Measurements from ENCODE around the gene DOCK4. TPM values are rescaled to one million over a fixed set of nuclear protein-coding genes. Genes with fewer than 3 reads are reported as not detected.
A peak's percentile ranks its signal among the peaks of the same experiment; 100 is the strongest.

Gene DOCK4
- total and polyA plus RNA-seq, 4 donors = 40.3 to 95.0 (median 56.4) TPM

DNA sequence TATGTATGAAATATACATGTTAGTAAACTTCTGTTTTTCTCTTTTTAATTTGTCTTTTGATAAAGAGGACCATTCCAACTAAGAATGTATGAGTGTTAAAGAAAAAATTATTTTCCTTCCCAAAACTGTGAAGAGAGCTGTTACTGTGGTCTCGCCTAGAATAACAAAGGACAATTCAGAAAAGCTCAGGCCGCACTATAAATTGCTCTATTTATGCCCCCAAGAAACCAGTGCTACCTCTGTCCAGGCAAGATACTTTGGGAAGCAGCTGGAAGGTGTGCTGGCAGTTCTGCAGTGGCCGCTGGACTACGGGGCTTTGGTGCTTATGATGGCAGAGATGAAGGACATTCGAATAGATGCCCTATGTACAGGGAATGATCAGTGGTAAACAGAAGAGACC lies 252.1 kb downstream of the DOCK4 start:
- Histone ChIP-seq H3K36me3 (ENCODE audit: control insufficient read depth, insufficient read depth, low read length) (no peaks in the 10 kb centered on the region), H3K27me3 (ENCODE audit: control insufficient read depth, insufficient read depth, low read length) (no peaks in the 10 kb centered on the region), H3K4me3 (ENCODE audit: low read depth, low read length) (no peak overlapping the region), H3K27ac (ENCODE audit: low read depth, low read length) (no peak overlapping the region), H3K4me1 (ENCODE audit: control insufficient read depth, insufficient read depth, low read length) (peaks cover 4% of the 10 kb centered on the region), H3K9me3 (ENCODE audit: control insufficient read depth, insufficient read depth, low read length) (no peaks in the 10 kb centered on the region)
- WGBS (ENCODE audit: insufficient coverage) = 100% methylated on average over 1 of the region's 5 CpGs
- DNase-seq (ENCODE audit: low read depth in 4 of 6, low spot score in 6 of 6) = no peak

DNA sequence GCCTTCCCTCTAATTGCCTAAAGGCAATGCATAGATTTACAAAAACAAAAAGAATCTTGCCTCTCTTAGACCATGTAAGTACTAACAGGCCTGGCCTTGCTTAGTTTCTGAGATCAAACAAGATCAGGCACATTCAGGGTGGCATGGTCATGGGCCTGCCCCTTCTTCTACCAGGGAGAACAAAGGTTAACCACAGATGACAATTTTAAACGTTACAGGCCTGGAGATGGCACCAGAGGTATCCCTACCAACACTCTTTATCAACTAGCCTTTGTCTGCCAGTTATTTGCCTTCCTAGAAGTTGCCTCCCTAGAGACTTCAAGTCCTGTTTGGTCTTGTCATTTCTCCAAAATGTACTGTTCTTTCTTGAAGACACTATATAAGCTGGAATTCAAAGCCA lies 252.6 kb downstream of the DOCK4 start:
- WGBS (ENCODE audit: insufficient coverage) = 0% methylated on average over 1 of the region's 1 CpG
- H3K9me3 ChIP-seq (ENCODE audit: control insufficient read depth, insufficient read depth, low read length) = no peaks in the 10 kb centered on the region
- H3K27me3 ChIP-seq (ENCODE audit: control insufficient read depth, insufficient read depth, low read length) = no peaks in the 10 kb centered on the region
- peak in 3 of 6 donors; percentile 12 to 30 (median 30) for DNase-seq (ENCODE audit: low read depth in 4 of 6, low spot score in 6 of 6)
- peaks cover 4% of the 10 kb centered on the region for H3K4me1 ChIP-seq (ENCODE audit: control insufficient read depth, insufficient read depth, low read length)
- no peak overlapping the region for H3K27ac ChIP-seq (ENCODE audit: low read depth, low read length)
- H3K36me3 ChIP-seq (ENCODE audit: control insufficient read depth, insufficient read depth, low read length) = no peaks in the 10 kb centered on the region
- no peak overlapping the region for H3K4me3 ChIP-seq (ENCODE audit: low read depth, low read length)

DNA sequence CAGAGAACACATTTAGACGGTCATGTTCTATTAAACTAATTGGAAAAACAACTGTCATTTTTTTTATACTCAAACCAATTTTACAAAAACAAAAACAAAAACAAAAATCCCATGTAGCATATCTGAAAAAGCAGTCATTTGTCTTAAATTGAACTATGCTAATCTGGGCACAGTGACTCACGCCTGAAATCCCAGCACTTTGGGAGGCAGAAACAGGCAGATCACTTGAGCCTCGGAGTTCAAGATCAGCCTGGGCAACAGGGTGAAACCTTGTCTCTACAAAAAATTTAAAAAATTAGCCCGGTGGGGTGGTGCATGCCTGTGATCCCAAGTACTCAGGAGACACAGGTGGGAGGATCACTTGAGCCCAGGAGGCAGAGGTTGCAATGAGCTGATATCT lies 253.4 kb downstream of the DOCK4 start:
- no peak for DNase-seq (ENCODE audit: low read depth in 4 of 6, low spot score in 6 of 6)
- H3K27me3 ChIP-seq (ENCODE audit: control insufficient read depth, insufficient read depth, low read length) = no peaks in the 10 kb centered on the region
- no peaks in the 10 kb centered on the region for H3K9me3 ChIP-seq (ENCODE audit: control insufficient read depth, insufficient read depth, low read length)
- no peak overlapping the region for H3K27ac ChIP-seq (ENCODE audit: low read depth, low read length)
- peaks cover 4% of the 10 kb centered on the region for H3K4me1 ChIP-seq (ENCODE audit: control insufficient read depth, insufficient read depth, low read length)
- no peaks in the 10 kb centered on the region for H3K36me3 ChIP-seq (ENCODE audit: control insufficient read depth, insufficient read depth, low read length)
- WGBS (ENCODE audit: insufficient coverage) = 92% methylated on average over 2 of the region's 4 CpGs
- no peak overlapping the region for H3K4me3 ChIP-seq (ENCODE audit: low read depth, low read length)

DNA sequence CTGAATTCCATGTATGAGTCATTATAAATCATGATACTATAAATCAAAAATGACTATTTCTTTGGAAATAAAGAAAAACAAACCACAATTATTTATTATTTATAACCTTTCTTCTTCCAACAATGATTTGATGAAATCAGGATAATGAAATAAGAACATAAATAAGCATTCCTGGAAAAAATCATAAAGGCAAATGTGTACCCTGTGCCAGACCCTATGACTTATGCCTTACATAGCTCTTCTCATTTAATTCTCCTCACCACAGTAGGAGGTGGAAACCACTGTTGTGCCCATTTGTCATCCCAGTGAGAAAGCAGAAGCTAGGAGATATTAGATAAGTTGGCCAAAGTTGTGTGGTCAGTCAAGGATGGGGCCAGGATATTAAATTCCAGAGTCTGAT lies 255.1 kb downstream of the DOCK4 start:
- Histone ChIP-seq H3K36me3 (ENCODE audit: control insufficient read depth, insufficient read depth, low read length) (no peaks in the 10 kb centered on the region), H3K4me1 (ENCODE audit: control insufficient read depth, insufficient read depth, low read length) (peaks cover 4% of the 10 kb centered on the region), H3K9me3 (ENCODE audit: control insufficient read depth, insufficient read depth, low read length) (no peaks in the 10 kb centered on the region), H3K27me3 (ENCODE audit: control insufficient read depth, insufficient read depth, low read length) (no peaks in the 10 kb centered on the region), H3K4me3 (ENCODE audit: low read depth, low read length) (no peak overlapping the region), H3K27ac (ENCODE audit: low read depth, low read length) (no peak overlapping the region)
- no peak for DNase-seq (ENCODE audit: low read depth in 4 of 6, low spot score in 6 of 6)

- Histone ChIP-seq H3K27ac (ENCODE audit: low read depth, low read length) (no peak overlapping the region), H3K36me3 (ENCODE audit: control insufficient read depth, insufficient read depth, low read length) (peaks cover 7% of the 10 kb centered on the region), H3K4me1 (ENCODE audit: control insufficient read depth, insufficient read depth, low read length) (no peaks in the 10 kb centered on the region), H3K4me3 (ENCODE audit: low read depth, low read length) (no peak overlapping the region), H3K9me3 (ENCODE audit: control insufficient read depth, insufficient read depth, low read length) (no peaks in the 10 kb centered on the region), H3K27me3 (ENCODE audit: control insufficient read depth, insufficient read depth, low read length) (no peaks in the 10 kb centered on the region)
- 96% methylated on average over 4 of the region's 5 CpGs for WGBS (ENCODE audit: insufficient coverage)
- no peak for DNase-seq (ENCODE audit: low read depth in 4 of 6, low spot score in 6 of 6)
These were observed 263.6 kb downstream of the DOCK4 start for GRCh38 chr7:111942450-111943081.

GRCh38 chr7:111937163-111937562 lies 269.0 kb downstream of the DOCK4 start:
- Histone ChIP-seq H3K27ac (ENCODE audit: low read depth, low read length) (no peak overlapping the region), H3K4me1 (ENCODE audit: control insufficient read depth, insufficient read depth, low read length) (no peaks in the 10 kb centered on the region), H3K4me3 (ENCODE audit: low read depth, low read length) (no peak overlapping the region), H3K27me3 (ENCODE audit: control insufficient read depth, insufficient read depth, low read length) (no peaks in the 10 kb centered on the region), H3K9me3 (ENCODE audit: control insufficient read depth, insufficient read depth, low read length) (no peaks in the 10 kb centered on the region), H3K36me3 (ENCODE audit: control insufficient read depth, insufficient read depth, low read length) (peaks cover 13% of the 10 kb centered on the region)
- WGBS (ENCODE audit: insufficient coverage) = no CpG with 5 or more reads among the region's 1 CpG
- DNase-seq (ENCODE audit: low read depth in 4 of 6, low spot score in 6 of 6) = no peak

DNA sequence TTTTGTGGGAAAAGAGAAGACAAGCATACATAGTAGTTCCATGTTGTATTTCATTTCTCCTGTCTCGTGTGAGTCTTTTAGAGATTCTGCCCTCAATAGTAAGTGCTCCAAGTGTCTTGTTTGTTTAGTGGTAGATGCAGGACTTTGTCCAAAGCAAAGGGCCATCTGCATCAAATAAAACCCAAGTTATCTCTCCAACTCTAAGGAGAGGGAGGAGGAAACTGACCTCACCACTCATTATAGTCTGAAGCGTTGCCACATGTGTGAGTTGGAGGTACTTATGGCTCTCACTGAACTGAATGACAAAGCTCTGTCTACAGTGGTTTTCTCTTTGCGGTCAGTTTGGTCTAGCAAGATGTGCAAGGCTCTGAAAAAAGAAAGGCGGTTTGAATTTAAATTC lies 272.6 kb downstream of the DOCK4 start:
- H3K9me3 ChIP-seq (ENCODE audit: control insufficient read depth, insufficient read depth, low read length) = no peaks in the 10 kb centered on the region
- no peak overlapping the region for H3K4me3 ChIP-seq (ENCODE audit: low read depth, low read length)
- no peak overlapping the region for H3K27ac ChIP-seq (ENCODE audit: low read depth, low read length)
- no CpG with 5 or more reads among the region's 4 CpGs for WGBS (ENCODE audit: insufficient coverage)
- no peaks in the 10 kb centered on the region for H3K4me1 ChIP-seq (ENCODE audit: control insufficient read depth, insufficient read depth, low read length)
- H3K36me3 ChIP-seq (ENCODE audit: control insufficient read depth, insufficient read depth, low read length) = peaks cover 6% of the 10 kb centered on the region
- no peaks in the 10 kb centered on the region for H3K27me3 ChIP-seq (ENCODE audit: control insufficient read depth, insufficient read depth, low read length)
- DNase-seq (ENCODE audit: low read depth in 4 of 6, low spot score in 6 of 6) = no peak

DNA sequence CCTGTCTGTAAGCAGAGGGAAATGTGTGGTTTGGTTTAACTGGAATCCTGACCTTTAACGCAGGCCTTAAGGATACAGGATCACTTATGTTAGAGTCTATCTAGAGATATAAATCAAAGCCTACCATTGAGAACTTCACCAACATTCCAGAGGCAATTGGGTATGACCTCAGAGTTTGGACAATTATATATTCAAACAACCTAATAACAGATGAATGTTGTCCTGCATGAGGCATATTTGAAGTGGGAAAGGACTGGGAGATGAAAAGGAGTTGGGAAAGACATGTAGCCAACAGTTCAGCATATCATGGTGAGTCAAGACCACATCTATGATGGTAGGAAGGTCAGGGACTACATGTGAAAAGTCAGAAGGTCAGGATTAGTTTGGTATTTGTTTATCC lies 274.2 kb downstream of the DOCK4 start:
- DNase-seq (ENCODE audit: low read depth in 4 of 6, low spot score in 6 of 6) = no peak
- H3K4me1 ChIP-seq (ENCODE audit: control insufficient read depth, insufficient read depth, low read length) = no peaks in the 10 kb centered on the region
- H3K9me3 ChIP-seq (ENCODE audit: control insufficient read depth, insufficient read depth, low read length) = no peaks in the 10 kb centered on the region
- no peak overlapping the region for H3K4me3 ChIP-seq (ENCODE audit: low read depth, low read length)
- H3K36me3 ChIP-seq (ENCODE audit: control insufficient read depth, insufficient read depth, low read length) = peaks cover 6% of the 10 kb centered on the region
- H3K27me3 ChIP-seq (ENCODE audit: control insufficient read depth, insufficient read depth, low read length) = no peaks in the 10 kb centered on the region
- no peak overlapping the region for H3K27ac ChIP-seq (ENCODE audit: low read depth, low read length)
- no CpG with 5 or more reads among the region's 1 CpG for WGBS (ENCODE audit: insufficient coverage)

DNA sequence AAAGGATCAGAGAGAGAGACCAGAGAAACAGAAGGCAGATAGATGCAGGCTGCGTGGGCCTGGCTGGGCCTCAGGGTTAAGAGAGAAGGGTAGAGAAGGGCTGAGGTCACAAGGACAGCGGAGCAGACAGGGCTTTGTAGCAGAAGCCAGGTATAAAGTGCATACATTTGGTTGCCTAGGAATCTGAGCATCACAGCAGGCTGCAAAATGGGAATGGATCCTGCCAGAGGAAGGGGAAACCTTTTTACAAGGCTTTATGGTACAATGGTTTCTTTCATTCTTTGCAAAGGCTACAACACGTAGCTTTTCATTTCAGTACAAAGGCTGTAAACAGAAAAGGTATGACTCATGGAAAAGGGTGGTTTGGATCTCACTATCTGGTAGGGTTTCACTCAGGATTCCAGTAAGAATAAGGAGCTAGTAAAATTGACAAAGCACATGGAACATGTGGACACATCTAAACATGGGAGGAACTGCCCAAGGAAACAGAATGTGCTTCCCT lies 275.1 kb downstream of the DOCK4 start:
- WGBS (ENCODE audit: insufficient coverage) = 47% methylated on average over 2 of the region's 3 CpGs
- Histone ChIP-seq H3K36me3 (ENCODE audit: control insufficient read depth, insufficient read depth, low read length) (peaks cover 9% of the 10 kb centered on the region), H3K27ac (ENCODE audit: low read depth, low read length) (no peak overlapping the region), H3K9me3 (ENCODE audit: control insufficient read depth, insufficient read depth, low read length) (no peaks in the 10 kb centered on the region), H3K27me3 (ENCODE audit: control insufficient read depth, insufficient read depth, low read length) (no peaks in the 10 kb centered on the region), H3K4me1 (ENCODE audit: control insufficient read depth, insufficient read depth, low read length) (no peaks in the 10 kb centered on the region), H3K4me3 (ENCODE audit: low read depth, low read length) (no peak overlapping the region)
- DNase-seq (ENCODE audit: low read depth in 4 of 6, low spot score in 6 of 6) = no peak

DNA sequence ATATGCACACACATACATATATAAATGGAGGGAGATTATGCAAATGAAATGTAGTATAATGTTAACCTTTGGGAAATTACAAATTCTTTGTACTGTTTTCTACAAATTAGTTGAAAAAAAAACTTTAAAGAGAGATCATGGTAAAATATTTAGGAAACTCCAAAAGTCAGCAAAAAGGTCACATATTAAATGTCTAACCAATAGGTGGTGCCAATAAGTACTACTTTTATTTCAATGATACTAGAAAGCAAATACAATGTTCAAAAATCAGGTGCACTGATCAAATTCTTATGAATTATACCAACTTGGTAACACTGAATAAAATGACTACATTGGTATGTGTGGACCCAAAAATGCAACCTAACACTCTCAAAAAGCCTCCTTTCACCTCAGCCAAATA lies 276.9 kb downstream of the DOCK4 start:
- no peak for DNase-seq (ENCODE audit: low read depth in 4 of 6, low spot score in 6 of 6)
- H3K27ac ChIP-seq (ENCODE audit: low read depth, low read length) = no peak overlapping the region
- H3K9me3 ChIP-seq (ENCODE audit: control insufficient read depth, insufficient read depth, low read length) = no peaks in the 10 kb centered on the region
- H3K4me3 ChIP-seq (ENCODE audit: low read depth, low read length) = no peak overlapping the region
- H3K27me3 ChIP-seq (ENCODE audit: control insufficient read depth, insufficient read depth, low read length) = no peaks in the 10 kb centered on the region
- H3K4me1 ChIP-seq (ENCODE audit: control insufficient read depth, insufficient read depth, low read length) = no peaks in the 10 kb centered on the region
- H3K36me3 ChIP-seq (ENCODE audit: control insufficient read depth, insufficient read depth, low read length) = peaks cover 3% of the 10 kb centered on the region
